Adrenal gland (tissue), 12 donors: ENCODE results near the gene ITGA2B. TPM values are rescaled to one million over a fixed set of nuclear protein-coding genes. Genes with fewer than 3 reads are reported as not detected.
"Not testable (repeated sequence)": the region's sequence is repeated elsewhere in the genome, so short reads cannot be mapped to it uniquely, and the experiment has no call there.

Source experiments
- DNase-seq, 7 donors: peaks; one replicate each; pipeline ENCODE4 v3.0.0-alpha.2; 2019 to 2020
- H3K27ac ChIP-seq, 5 donors: fragments of 200-600 bp; sonication (generic) in 4 of 5; 1 replicate in 3 of 5; 2 replicates in 2 of 5; pipeline versions ENCODE4 v1.5.1 to v1.8.0; 2016 to 2020; ENCODE audit warnings: mild to moderate bottlenecking in 1 of 5
- H3K27me3 ChIP-seq: fragments of 200-600 bp; 2 replicates; pipeline ENCODE4 v1.8.0; 2021
- H3K36me3 ChIP-seq, 2 donors: fragments of 200-600 bp; replicated peaks in 1 of 2; 1 replicate in 1 of 2; 2 replicates in 1 of 2; pipeline versions ENCODE4 v1.5.1 to v1.8.0; 2018 to 2022
- H3K4me1 ChIP-seq, 2 donors: fragments of 200-600 bp; replicated peaks in 1 of 2; 1 replicate in 1 of 2; 2 replicates in 1 of 2; pipeline versions ENCODE4 v1.5.1 to v1.8.0; 2018 to 2021
- H3K4me3 ChIP-seq, 4 donors: fragments of 200-600 bp; sonication (generic) in 3 of 4; one replicate each; pipeline ENCODE4 v1.5.1; 2016 to 2018
- H3K9me3 ChIP-seq, 3 donors: fragments of 200-600 bp; sonication (generic) in 1 of 3; replicated peaks in 1 of 3; 1 replicate in 2 of 3; 2 replicates in 1 of 3; pipeline versions ENCODE4 v1.5.1 to v1.8.0; 2016 to 2021
- CTCF ChIP-seq, 6 experiments: fragments of 450-650 bp in 4 of 6; fragments of 200-600 bp in 2 of 6; sonication (generic) in 1 of 6; IDR thresholded peaks; 1 replicate in 5 of 6; 2 replicates in 1 of 6; pipeline versions ENCODE4 v1.5.1 to v1.8.0; 2016 to 2021; ENCODE audit warnings: antibody characterized with exemption in 6 of 6, mild to moderate bottlenecking in 2 of 6, moderate library complexity in 1 of 6
- POLR2A ChIP-seq, 2 donors: fragments of 450-650 bp; IDR thresholded peaks; one replicate each; pipeline ENCODE4 v1.6.1; 2017; ENCODE audit warnings: antibody characterized with exemption in 2 of 2, mild to moderate bottlenecking in 2 of 2, moderate library complexity in 1 of 2
- WGBS, 4 donors: extraction: QIAGEN DNeasy Blood & Tissue Kit in 2 of 4; methylation state at CpG; one replicate each; pipeline versions ENCODE4 v1.1.5 to v1.1.7; 2013 to 2017; 5-methylcytosine and 5-hydroxymethylcytosine counted together
- intact Hi-C, 2 donors: fragments of 100-400 bp; cut with DNase I; formaldehyde crosslinking; loops; one replicate each; pipeline versions ENCODE4 v1.14.1 to v1.15.0; 2022 to 2023
- polyA plus RNA-seq, 3 donors: library from polyadenylated mRNA; stranded (reverse); fragments of 200-250 nt in 2 of 3; fragments of 350-450 nt in 1 of 3; fragmentation: Illumina TruSeq in 1 of 3; extraction: RNeasy Lipid Tissue Mini Kit (QIAGEN cat#74804) in 1 of 3; gene quantifications; one replicate each; pipeline ENCODE4 v1.2.3, GENCODE V29; 2013 to 2014
- total RNA-seq, 9 donors: library from RNA; depleted of rRNA in 4 of 9; stranded (reverse); fragments of >200 nt in 4 of 9; fragments of 120-200 nt in 1 of 9; fragmentation: NEBNext Ultra II Directional in 1 of 9; extraction: Animal tissue kit (Norgen Biotek cat#: 25700) in 1 of 9; gene quantifications; one replicate each; pipeline versions ENCODE4 v1.1.0 to v1.2.4, GENCODE V29; 2013 to 2023
- donor health status: healthy with polysubstance abuse.
- donor health status: Bipolar disorder and iron deficiency.
- donor health status: DM: yes; HTN: yes; CAD: no.
- donor health status: DM: no; HTN: no; CAD: no.
- donor health status: DM: no; HTN: no; CAD: no.
- donor health status: DM: yes; HTN: yes; CAD: no.

Gene ITGA2B
- total and polyA plus RNA-seq, 12 donors = 0.06 to 3.2 (median 0.74) TPM; not detected in 1

- Histone ChIP-seq H3K4me1 (peaks cover 0 to 10% of the 10 kb centered on the region in 2 donors), H3K27me3 (no peaks in the 10 kb centered on the region), H3K27ac (no peak overlapping the region), H3K4me3 (no peak overlapping the region), H3K9me3 (no peaks in the 10 kb centered on the region), H3K36me3 (no peaks in the 10 kb centered on the region)
- no peak for TF ChIP-seq POLR2A (IDR thresholded peaks at IDR 0.05)
- TF ChIP-seq CTCF (IDR thresholded peaks at IDR 0.05) = no peak
- no peak for DNase-seq
- intact Hi-C loops = no loop called here
- 50 to 59% (median 53%) methylated on average over 1 to 3 of the region's 3 CpGs for WGBS, 4 donors
Observed at GRCh38 chr17:44334727-44335126, 54.7 kb downstream of the ITGA2B start.

GRCh38 chr17:44334315-44334714 is 55.1 kb downstream of the ITGA2B start:
- peaks cover 0 to 10% of the 10 kb centered on the region in 2 donors for H3K4me1 ChIP-seq

GRCh38 chr17:44333371-44333770 is 56.1 kb downstream of the ITGA2B start:
- H3K27ac ChIP-seq = peak overlapping the region in 1 of 5 donors; percentile 29
- TF ChIP-seq CTCF (IDR thresholded peaks at IDR 0.05) (no peak), POLR2A (IDR thresholded peaks at IDR 0.05) (no peak)
- H3K9me3 ChIP-seq = no peaks in the 10 kb centered on the region
- H3K4me3 ChIP-seq = no peak overlapping the region
- H3K27me3 ChIP-seq = no peaks in the 10 kb centered on the region
- intact Hi-C loops = no loop called here
- no peaks in the 10 kb centered on the region for H3K36me3 ChIP-seq
- WGBS, 4 donors = 56 to 71% (median 63%) methylated on average over 5 of the region's 5 CpGs
- peak in 1 of 7 donors; percentile 42 for DNase-seq
- H3K4me1 ChIP-seq = peaks cover 0 to 10% of the 10 kb centered on the region in 2 donors

More at GRCh38 chr17:44334315-44334714, 55.1 kb downstream of the ITGA2B start:
- WGBS, 4 donors = 51 to 60% (median 54%) methylated on average over 2 of the region's 2 CpGs
- no peaks in the 10 kb centered on the region for H3K27me3 ChIP-seq
- H3K36me3 ChIP-seq = no peaks in the 10 kb centered on the region
- peak overlapping the region in 1 of 5 donors; percentile 29 for H3K27ac ChIP-seq
- no peak for DNase-seq
- intact Hi-C loops = no loop called here
- H3K9me3 ChIP-seq = no peaks in the 10 kb centered on the region
- H3K4me3 ChIP-seq = no peak overlapping the region
- TF ChIP-seq POLR2A (IDR thresholded peaks at IDR 0.05) (no peak), CTCF (IDR thresholded peaks at IDR 0.05) (no peak)

GRCh38 chr17:44331249-44331760 is 58.1 kb downstream of the ITGA2B start:
- Histone ChIP-seq H3K4me3 (no peak overlapping the region), H3K27me3 (no peaks in the 10 kb centered on the region), H3K9me3 (no peaks in the 10 kb centered on the region), H3K36me3 (no peaks in the 10 kb centered on the region), H3K4me1 (peaks cover 2 to 18% of the 10 kb centered on the region in 2 donors), H3K27ac (no peak overlapping the region)
- 0 to 4% (median 1%) methylated on average over 5 to 7 of the region's 7 CpGs for WGBS, 4 donors
- peak; percentile 67 to 94 (median 82) for DNase-seq
- TF ChIP-seq POLR2A (IDR thresholded peaks at IDR 0.05) (no peak), CTCF (IDR thresholded peaks at IDR 0.05) (peak; percentile 75 to 90 (median 84))
- intact Hi-C loops = no loop called here

GRCh38 chr17:44330263-44330662 is 59.2 kb downstream of the ITGA2B start:
- WGBS, 4 donors = 80 to 89% (median 84%) methylated on average over 5 of the region's 5 CpGs
- intact Hi-C loops, H3K27ac ChIP-seq: not testable (repeated sequence)

GRCh38 chr17:44329516-44329915 is 59.9 kb downstream of the ITGA2B start:
- intact Hi-C loops, H3K27ac ChIP-seq, H3K9me3 ChIP-seq, H3K36me3 ChIP-seq, H3K4me3 ChIP-seq, DNase-seq, H3K27me3 ChIP-seq: not testable (repeated sequence)
- WGBS, 4 donors = 83 to 90% (median 89%) methylated on average over 7 of the region's 7 CpGs
- peaks cover 8 to 28% of the 10 kb centered on the region in 2 donors for H3K4me1 ChIP-seq

More at GRCh38 chr17:44330263-44330662, 59.2 kb downstream of the ITGA2B start:
- H3K4me1 ChIP-seq = peaks cover 8 to 28% of the 10 kb centered on the region in 2 donors
- not testable (repeated sequence) for H3K27me3 ChIP-seq, H3K9me3 ChIP-seq, DNase-seq, H3K36me3 ChIP-seq, H3K4me3 ChIP-seq
